ENCODE measurements around the gene MMP13. TPM values are rescaled to one million over a fixed set of nuclear protein-coding genes. Genes with fewer than 3 reads are reported as not detected.
"Not testable (repeated sequence)": the region's sequence is repeated elsewhere in the genome, so short reads cannot be mapped to it uniquely, and the experiment has no call there.

MMP13 gene
- polyA plus RNA-seq, 2 of the 4 experiments (the other 2 are of a cell fraction): not detected

GRCh38 chr11:102974552-102975280 lies 19.2 kb upstream of the MMP13 start:
- no peaks in the 10 kb centered on the region for H3K9me3 ChIP-seq
- ATAC-seq (peak in 1 of 2 experiments; percentile 32; a peak in 1 of 6 replicates), DNase-seq (ENCODE audit: low read depth in 1 of 2, low spot score in 1 of 2) (peak in 1 of 2 experiments; percentile 4), FAIRE-seq (no peak)
- H3K4me3 ChIP-seq: no peak overlapping the region
- peaks cover 16% of the 10 kb centered on the region for H3K4me1 ChIP-seq
- ChIA-PET POLR2A (no interaction called here), CTCF (no interaction called here)
- peak overlapping the region; percentile 57 for H3K4me2 ChIP-seq
- H3K27ac ChIP-seq: no peak overlapping the region
- TF ChIP-seq FOSB (CRISPR knock-in tag; IDR thresholded peaks at IDR 0.05) (no peak), RFX5 (IDR thresholded peaks at IDR 0.05) (no peak), FOSL2 (IDR thresholded peaks at IDR 0.05) (no peak), FOSL2 (CRISPR knock-in tag; IDR thresholded peaks at IDR 0.05) (peak; percentile 43)
- 17% methylated on average over 5 of the region's 5 CpGs for WGBS (ENCODE audit: missing lambda C conversion rate)

GRCh38 chr11:102973698-102974097 lies 18.2 kb upstream of the MMP13 start:
- FAIRE-seq; ATAC-seq; DNase-seq (ENCODE audit: low read depth in 1 of 2, low spot score in 1 of 2); CTCF ChIA-PET; POLR2A ChIA-PET; H3K27ac ChIP-seq; H3K4me3 ChIP-seq; H3K4me2 ChIP-seq; H3K9me3 ChIP-seq: not testable (repeated sequence)
- peak; percentile 25; the same call in 1 of the 2 replicates for TF ChIP-seq ZC3H11A (IDR thresholded peaks at IDR 0.05)
- H3K4me1 ChIP-seq: peaks cover 16% of the 10 kb centered on the region
- 76% methylated on average over 2 of the region's 2 CpGs for WGBS (ENCODE audit: missing lambda C conversion rate)

GRCh38 chr11:102972853-102973252 lies 17.3 kb upstream of the MMP13 start:
- Histone ChIP-seq H3K4me3 (no peak overlapping the region), H3K9me3 (no peaks in the 10 kb centered on the region), H3K4me1 (peaks cover 16% of the 10 kb centered on the region), H3K27ac (no peak overlapping the region), H3K4me2 (no peak overlapping the region)
- ATAC-seq (no peak), FAIRE-seq (no peak), DNase-seq (ENCODE audit: low read depth in 1 of 2, low spot score in 1 of 2) (no peak)
- ChIA-PET POLR2A (no interaction called here), CTCF (interaction anchor here (1.0 kb wide), 1 partner anchor 32 kb away, joined by 3 read pairs; no protein-coding TSS in a partner anchor)
- WGBS (ENCODE audit: missing lambda C conversion rate): 65% methylated on average over 1 of the region's 1 CpG
- TF ChIP-seq ATOH8 (CRISPR knock-in tag; IDR thresholded peaks at IDR 0.05; ENCODE audit: low read depth) (no peak), CHD4 (IDR thresholded peaks at IDR 0.05; ENCODE audit: borderline replicate concordance) (no peak), FOSB (CRISPR knock-in tag; IDR thresholded peaks at IDR 0.05) (no peak), ZC3H11A (IDR thresholded peaks at IDR 0.05) (no peak), NPAS2 (CRISPR knock-in tag; IDR thresholded peaks at IDR 0.05; ENCODE audit: borderline replicate concordance) (no peak), PBX3 (IDR thresholded peaks at IDR 0.05) (no peak), HOXB5 (CRISPR knock-in tag; IDR thresholded peaks at IDR 0.05) (no peak), CBX2 (IDR thresholded peaks at IDR 0.05; ENCODE audit: borderline replicate concordance, low read depth) (no peak), BHLHE40 (IDR thresholded peaks at IDR 0.05; ENCODE audit: low read depth, low read length) (no peak), FOSL2 (IDR thresholded peaks at IDR 0.05) (no peak), FOSL2 (CRISPR knock-in tag; IDR thresholded peaks at IDR 0.05) (no peak), ZNF302 (CRISPR knock-in tag; IDR thresholded peaks at IDR 0.05) (no peak), RCOR1 (IDR thresholded peaks at IDR 0.05; ENCODE audit: low read depth, low read length) (no peak), POLR2A (IDR thresholded peaks at IDR 0.05; ENCODE audit: low read length) (no peak), HMGXB4 (CRISPR knock-in tag; IDR thresholded peaks at IDR 0.05; ENCODE audit: borderline replicate concordance) (no peak), CHD2 (IDR thresholded peaks at IDR 0.05; ENCODE audit: low read length, partially characterized antibody) (no peak), JUNB (IDR thresholded peaks at IDR 0.05) (no peak)
